GM12891 (cell line): ENCODE data around the gene NEGR1.
"Not testable (repeated sequence)": the region's sequence is repeated elsewhere in the genome, so short reads cannot be mapped to it uniquely, and the experiment has no call there.

Experiments
- PAX5 ChIP-seq: IDR thresholded peaks from 2 replicates; pipeline ENCODE4 v1.6.1; 2011; ENCODE audit warnings: low read length, moderate library complexity, mild to moderate bottlenecking; ENCODE audit not compliant: insufficient read depth, severe bottlenecking
- POLR2A ChIP-seq: IDR thresholded peaks from 2 replicates; pipeline ENCODE4 v1.6.1; 2011; ENCODE audit warnings: low read depth, low read length, control low read depth
- POLR2AphosphoS5 ChIP-seq: IDR thresholded peaks from 2 replicates; pipeline ENCODE4 v1.6.1; 2011; ENCODE audit warnings: low read depth, low read length, control low read depth
- TAF1 ChIP-seq: IDR thresholded peaks from 2 replicates; pipeline ENCODE4 v1.6.1; 2011; ENCODE audit warnings: low read depth, low read length, control low read depth

- TF ChIP-seq POLR2AphosphoS5, POLR2A, TAF1, PAX5: not testable (repeated sequence)
Measured at GRCh38 chr1:72235931-72236330, 46.4 kb downstream of the NEGR1 start.
